HG03066 (cell line): ENCODE measurements around the gene RGS6.

Source experiments
- ATAC-seq: cut with Tn5 transposase; IDR thresholded peaks from one replicate; pipeline ENCODE4 v1.9.1; 2021; ENCODE audit warnings: low read depth; ENCODE audit not compliant: unreplicated experiment

Gene RGS6

GRCh38 chr14:72539661-72540315 is 607.6 kb downstream of the RGS6 start:
- no peak for ATAC-seq

GRCh38 chr14:72540836-72541235 is 608.6 kb downstream of the RGS6 start:
- no peak for ATAC-seq

- ATAC-seq, result no peak
Observed at GRCh38 chr14:72541546-72541945, 609.3 kb downstream of the RGS6 start.

- no peak for ATAC-seq
Observed at GRCh38 chr14:72543341-72543740, 611.1 kb downstream of the RGS6 start.

DNA sequence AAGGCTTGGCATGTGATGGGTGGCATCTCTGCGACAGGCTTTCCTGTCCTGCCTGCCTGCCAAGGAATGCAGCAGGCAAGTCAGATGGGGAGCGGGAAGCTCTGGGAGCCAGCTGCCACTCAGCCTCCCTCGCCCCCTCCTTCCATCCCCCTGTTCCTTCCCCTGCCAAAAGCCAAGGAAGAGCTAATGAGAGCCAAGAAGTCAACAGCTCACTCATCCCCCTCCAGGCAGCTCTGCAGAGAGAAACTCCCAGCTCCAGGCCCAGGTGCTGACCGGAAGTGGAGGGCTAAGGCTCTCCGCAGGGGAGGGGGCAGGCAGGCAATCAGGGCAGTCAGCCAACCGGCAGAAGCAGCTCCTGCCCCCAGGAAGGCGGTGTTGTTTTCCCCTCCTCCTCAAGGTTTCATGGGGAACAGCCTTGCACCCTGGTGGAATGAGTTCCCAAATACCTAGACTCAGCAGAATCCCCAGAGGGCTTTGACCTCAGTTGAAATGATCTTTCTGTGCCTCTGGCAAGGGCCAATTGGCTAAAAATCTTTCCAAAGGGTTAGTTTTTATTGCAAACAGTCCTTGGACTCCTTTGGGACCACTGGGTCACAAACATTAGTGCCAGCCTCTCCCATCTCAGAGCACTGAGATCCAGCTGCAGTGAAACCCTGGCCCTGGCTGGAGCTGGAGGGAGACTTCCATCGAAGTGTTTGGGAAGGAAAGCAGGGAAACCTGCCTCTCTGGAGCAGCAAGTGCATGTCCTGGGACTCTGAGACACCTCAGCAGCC is 612.6 kb downstream of the RGS6 start:
- ATAC-seq, result no peak

DNA sequence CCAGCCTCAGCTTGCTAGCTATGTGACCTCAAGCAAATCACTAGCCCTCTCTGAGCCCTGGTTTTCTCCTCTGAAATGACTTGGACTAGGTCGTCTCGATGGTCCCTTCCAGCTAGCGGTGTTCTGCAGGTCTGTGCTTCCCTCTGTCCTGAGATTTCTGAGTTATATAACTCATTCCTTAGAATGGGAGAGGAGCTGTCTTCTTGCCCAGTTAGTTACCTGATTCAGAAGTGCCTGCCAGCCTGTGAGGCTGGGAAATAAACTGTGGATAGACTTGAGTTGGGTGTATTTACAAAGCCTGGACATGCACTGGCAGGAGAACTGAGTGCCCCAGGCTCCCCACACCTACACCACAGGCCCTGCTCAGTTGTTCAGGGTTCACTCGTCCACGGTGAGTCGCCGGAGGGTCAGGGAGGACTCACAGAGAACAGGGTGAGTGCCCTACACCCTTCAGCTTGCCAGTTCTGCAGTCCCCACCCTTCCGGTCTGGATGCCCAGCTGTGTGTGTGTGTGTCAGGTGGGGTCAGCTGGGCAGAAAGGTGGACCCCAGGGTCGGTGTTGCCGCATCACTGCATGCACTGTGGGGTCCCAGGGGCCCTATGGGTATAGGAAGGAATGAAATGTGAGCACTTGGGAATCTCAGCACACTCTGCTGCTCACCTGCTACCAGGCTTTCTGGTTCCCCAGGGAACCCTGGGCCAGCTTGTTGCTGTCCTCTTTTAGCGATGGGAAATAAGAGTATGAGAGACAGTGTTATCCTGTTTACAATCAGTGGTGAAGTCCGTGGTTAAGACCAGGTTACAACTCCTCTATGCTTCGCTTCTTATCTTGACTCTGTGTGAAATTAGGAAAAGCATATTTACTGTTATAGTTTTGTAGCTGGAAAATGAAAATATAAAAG is 613.4 kb downstream of the RGS6 start:
- no peak for ATAC-seq

GRCh38 chr14:72546344-72547016 is 614.3 kb downstream of the RGS6 start:
- no peak for ATAC-seq

DNA sequence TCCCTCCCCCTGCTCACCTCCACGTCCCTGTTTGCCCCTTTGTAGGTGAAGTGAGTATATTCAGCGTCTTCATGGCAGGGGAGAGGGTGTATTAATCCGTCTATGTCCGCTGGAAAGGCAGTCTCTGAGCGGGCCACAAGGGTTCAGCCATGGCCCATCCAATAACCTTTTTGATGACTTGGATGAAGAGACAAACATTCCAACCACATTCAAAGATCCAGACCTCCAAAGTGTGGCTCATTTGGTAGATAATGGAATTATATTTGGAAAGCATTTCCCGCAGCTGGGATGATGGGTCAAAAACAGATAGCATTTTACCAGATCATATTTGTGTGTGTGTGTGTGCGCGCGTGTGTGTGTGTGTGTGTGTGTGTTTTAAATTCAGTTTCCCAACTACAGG is 615.8 kb downstream of the RGS6 start:
- ATAC-seq, result no peak

GRCh38 chr14:72549026-72549425 is 616.8 kb downstream of the RGS6 start:
- ATAC-seq, result no peak

- ATAC-seq, result no peak
Observed at GRCh38 chr14:72549854-72550253, 617.6 kb downstream of the RGS6 start.

DNA sequence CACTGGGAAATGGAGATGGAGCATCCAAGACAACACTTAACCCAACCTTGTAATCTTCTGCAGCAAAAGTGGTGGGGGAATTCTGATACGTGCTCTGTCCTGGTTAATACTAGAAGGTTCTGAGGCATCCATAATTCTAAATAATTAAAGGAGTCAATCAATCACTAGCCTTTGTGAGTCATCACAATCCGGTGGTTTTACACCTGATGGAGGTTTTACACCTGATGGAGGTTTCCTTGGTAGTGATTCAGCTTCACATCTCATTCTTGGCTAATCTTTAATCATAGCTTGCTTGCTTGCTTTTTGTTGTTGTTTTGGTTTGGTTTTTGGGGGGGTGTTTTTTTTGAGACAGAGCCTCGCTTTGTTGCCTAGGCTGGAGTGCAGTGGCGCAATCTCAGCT is 618.3 kb downstream of the RGS6 start:
- ATAC-seq, result no peak

DNA sequence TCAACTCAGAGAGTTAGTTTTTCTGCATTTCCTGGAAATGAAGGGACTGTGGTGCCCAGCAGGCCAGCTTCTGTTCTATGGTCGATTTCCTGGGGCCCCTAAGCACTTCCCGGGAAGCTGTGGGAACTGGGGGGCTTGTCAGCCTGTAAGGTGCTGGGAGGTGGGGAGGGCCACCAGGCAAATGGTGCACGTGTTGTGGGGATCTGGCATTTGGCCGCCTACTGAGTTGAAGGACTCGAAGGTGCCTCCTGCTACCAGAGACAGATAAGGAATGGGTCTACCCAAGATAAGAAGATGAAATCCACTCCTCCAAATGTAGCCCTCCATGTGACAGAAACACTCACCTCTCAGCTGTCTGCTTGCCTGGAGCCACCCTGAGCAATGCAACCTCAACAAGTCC is 620.0 kb downstream of the RGS6 start:
- ATAC-seq, result no peak

GRCh38 chr14:72553161-72553560 is 620.9 kb downstream of the RGS6 start:
- no peak for ATAC-seq

DNA sequence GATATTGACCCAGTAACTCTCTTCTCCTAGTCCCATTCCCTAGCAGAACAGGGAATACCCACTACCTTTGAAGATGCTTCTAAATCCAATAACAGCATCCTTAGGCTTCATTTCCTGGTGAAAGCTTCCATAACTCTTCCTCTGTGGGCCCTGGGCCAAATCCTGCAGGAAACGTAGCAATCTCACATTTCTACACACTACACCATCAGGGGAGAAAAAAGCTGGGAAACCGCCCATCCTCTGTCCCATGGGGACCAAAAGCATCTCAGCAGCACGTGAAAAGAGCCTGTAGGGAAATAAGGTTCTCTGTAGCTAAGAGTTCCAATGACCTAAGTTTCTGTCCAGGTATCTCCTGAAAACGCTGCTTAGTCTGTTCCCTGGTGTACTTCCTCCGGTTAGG is 621.4 kb downstream of the RGS6 start:
- no peak for ATAC-seq

GRCh38 chr14:72554401-72554800 is 622.2 kb downstream of the RGS6 start:
- no peak for ATAC-seq

GRCh38 chr14:72554994-72555608 is 622.9 kb downstream of the RGS6 start:
- no peak for ATAC-seq

DNA sequence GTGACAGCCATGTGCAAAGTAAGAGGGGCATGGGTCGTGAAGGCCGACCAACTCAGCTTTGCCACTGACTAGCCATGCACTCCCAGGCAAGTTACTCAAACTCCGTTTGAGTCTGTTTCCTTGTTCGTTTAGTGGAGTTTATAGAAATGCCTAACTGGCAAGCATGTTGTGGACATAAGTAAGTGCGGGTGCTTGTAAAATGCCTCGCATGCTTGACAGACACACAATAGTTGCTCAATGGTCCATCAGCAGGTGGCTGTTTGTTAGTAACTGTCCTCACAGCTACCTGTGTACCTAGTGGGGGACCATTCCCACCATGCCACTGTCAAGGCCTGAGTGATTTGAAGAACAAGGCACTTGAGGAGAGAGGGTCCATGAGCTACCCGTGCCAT is 623.4 kb downstream of the RGS6 start:
- no peak for ATAC-seq

DNA sequence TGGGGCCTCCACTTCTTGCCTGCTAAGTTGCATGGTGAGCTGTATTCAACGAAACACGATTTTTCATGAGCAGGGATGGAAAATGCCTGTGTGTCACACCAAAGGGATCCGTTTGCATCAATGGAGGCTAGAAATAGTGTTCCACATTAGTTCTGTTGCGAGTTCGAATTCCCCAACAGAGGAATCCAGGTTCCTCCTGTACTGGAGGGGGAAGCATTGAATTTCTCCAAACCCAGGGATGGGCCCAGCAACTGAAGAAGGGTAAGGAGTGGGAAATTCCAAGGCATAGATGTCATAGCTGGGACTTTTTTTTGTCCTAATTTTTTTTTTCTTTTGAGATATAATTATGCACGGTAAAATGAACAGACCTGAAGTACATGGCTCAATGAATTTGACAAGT is 625.4 kb downstream of the RGS6 start:
- no peak for ATAC-seq

DNA sequence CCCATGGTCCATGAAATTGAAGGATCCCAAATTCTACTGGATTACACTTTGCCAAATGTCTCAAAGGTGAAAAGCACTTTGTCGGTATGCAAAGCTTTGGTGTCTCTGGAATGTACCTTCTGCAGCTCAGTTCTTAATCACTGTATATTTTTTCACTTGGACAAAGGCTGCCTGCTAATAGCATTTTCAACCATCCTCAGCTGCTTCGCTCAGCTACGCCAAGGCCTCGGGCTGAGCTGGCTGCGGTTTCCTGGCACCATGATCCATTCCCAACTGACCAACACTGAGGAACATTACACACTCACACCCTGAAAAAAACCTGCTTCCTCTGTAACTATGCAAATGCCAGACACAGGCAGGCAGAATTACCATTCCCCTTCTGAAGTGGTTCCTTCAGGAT is 626.5 kb downstream of the RGS6 start:
- ATAC-seq, result no peak

DNA sequence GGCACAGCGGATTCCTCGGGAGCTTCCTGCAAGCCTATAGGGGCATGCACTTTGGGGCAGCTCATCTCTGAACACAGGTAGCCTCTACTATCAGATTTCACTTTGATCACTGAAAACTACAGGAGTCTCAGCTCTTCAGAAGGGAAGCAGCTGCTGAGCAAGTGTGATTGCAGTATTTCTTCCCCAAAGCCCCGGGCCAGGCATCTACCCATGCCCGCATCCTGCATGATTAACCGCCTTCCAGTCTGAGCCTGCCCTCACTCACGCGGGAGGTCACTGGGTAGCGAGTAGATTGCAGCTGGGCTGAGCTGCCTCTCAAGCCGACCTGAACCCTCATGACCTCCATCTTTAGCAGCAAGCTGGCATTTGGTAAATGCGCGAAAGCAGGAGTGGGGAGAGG is 627.0 kb downstream of the RGS6 start:
- ATAC-seq, result no peak
